Fibroblast of mammary gland (primary cell): Measurements from ENCODE around the gene SCGB1D4.
A peak's percentile ranks its signal among the peaks of the same experiment; 100 is the strongest.
"Not testable (repeated sequence)": the region's sequence is repeated elsewhere in the genome, so short reads cannot be mapped to it uniquely, and the experiment has no call there.

Source experiments
- DNase-seq: peaks from one replicate; pipeline ENCODE4 v3.0.0-alpha.2; 2010; ENCODE audit warnings: low read depth
- H3K4me3 ChIP-seq: 2 replicates; pipeline ENCODE4 v1.5.1; 2011; ENCODE audit warnings: low read depth, mild to moderate bottlenecking, low read length, moderate library complexity; ENCODE audit not compliant: control insufficient read depth
- TF ChIP-seq, protein P1 (sequence below): conservative IDR thresholded peaks from 2 replicates; pipeline ENCODE4 v1.5.1; 2011; ENCODE audit warnings: low read depth, low read length, inconsistent platforms; ENCODE audit not compliant: control insufficient read depth, insufficient read depth

The SCGB1D4 gene

DNA sequence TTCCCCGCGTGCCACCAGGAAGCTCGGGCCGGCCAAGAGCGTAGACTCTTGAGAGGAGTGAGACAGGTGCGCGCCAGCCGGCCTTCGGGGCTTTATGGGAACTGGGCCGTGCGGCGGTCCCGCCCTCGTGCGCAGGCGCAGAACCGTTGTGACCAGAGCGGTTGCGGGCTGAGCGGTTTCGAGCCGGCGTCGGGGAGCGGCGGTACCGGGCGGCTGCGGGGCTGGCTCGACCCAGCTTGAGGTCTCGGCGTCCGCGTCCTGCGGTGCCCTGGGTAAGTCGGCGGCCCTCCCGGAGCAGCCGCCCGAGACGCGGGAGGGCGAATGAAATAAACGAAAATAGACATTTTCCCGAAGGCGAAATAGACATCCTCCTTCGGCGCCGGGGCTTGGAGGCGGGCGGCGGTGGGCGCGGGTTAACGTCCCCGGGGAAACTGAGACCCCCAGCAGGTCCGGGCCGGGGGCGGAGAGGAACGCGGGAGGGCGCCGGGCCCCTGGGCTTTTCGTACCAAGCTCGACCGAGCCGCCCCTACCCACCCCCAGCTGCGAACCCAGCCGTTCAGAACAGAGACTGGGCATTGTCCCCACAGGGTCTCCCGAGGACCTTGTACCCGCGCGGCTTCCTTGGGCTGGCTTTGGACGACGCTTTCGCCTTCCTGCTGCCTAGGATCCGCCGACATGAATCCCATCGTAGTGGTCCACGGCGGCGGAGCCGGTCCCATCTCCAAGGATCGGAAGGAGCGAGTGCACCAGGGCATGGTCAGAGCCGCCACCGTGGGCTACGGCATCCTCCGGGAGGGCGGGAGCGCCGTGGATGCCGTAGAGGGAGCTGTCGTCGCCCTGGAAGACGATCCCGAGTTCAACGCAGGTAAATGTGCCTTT lies 38.7 kb upstream of the SCGB1D4 start, which contains the start of gene ASRGL1:
Gene ASRGL1 (plus strand): TSS at position 146 of the 879 bp plus-strand sequence. CDS start 530 bp downstream, at position 676.
- TF ChIP-seq, protein P1, sequence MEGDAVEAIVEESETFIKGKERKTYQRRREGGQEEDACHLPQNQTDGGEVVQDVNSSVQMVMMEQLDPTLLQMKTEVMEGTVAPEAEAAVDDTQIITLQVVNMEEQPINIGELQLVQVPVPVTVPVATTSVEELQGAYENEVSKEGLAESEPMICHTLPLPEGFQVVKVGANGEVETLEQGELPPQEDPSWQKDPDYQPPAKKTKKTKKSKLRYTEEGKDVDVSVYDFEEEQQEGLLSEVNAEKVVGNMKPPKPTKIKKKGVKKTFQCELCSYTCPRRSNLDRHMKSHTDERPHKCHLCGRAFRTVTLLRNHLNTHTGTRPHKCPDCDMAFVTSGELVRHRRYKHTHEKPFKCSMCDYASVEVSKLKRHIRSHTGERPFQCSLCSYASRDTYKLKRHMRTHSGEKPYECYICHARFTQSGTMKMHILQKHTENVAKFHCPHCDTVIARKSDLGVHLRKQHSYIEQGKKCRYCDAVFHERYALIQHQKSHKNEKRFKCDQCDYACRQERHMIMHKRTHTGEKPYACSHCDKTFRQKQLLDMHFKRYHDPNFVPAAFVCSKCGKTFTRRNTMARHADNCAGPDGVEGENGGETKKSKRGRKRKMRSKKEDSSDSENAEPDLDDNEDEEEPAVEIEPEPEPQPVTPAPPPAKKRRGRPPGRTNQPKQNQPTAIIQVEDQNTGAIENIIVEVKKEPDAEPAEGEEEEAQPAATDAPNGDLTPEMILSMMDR, result no peak
- peak within 1 kb of the TSS; percentile 41 for H3K4me3 ChIP-seq
- DNase-seq, result peak; percentile 22

DNA sequence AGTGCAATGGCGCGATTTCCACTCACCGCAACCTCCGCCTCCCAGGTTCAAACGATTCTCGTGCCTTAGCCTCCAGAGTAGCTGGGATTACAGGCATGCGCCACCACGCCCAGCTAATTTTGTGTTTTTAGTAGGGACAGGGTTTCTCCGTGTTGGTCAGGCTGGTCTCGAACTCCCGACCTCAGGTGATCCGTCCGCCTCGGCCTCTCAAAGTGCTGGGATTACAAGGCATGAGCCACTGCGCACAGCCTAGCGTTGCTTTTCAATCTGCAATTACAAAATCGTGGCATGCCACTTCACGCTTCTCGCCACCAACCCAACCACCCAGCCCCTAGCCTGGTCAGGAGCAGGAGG lies 38.1 kb upstream of the SCGB1D4 start:
- H3K4me3 ChIP-seq, result peak overlapping the region; percentile 41
- DNase-seq, result not testable (repeated sequence)

DNA sequence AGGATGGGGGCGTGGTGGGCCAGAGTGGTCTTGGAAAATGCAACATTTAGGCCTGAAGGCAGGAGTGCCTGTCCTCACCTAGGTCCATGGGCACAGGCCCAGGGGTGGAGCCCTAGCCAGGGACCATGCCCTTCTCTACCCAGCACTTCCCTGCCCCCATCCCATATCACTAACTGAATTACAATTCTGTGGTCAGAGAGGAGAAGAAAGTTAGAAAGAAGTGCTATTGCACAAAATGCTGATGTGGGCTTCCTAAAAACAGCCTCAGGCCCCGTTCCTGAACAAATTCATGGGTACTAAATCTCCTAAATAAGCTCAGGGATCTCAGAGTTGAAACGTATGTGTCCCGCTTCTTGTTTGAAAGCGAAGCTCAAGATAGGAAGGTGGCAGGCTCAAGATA lies 34.9 kb upstream of the SCGB1D4 start:
- no peak for DNase-seq
- TF ChIP-seq, protein P1, result no peak

DNA sequence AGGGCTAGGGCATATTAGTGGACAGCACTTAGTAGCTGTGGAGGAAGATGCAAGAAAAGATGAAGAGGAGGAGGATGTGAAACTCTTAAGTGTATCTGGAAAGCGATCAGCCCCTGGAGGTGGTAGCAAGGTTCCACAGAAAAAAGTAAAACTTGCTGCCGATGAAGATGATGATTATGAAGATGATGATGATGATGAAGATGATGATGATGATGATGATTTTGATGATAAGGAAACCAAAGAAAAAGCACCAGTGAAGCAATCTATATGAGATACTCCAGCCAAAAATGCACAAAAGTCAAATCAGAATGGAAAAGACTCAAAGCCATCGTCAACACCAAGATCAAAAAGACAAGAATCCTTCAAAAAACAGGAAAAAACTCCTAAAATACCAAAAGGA lies 32.4 kb upstream of the SCGB1D4 start:
- not testable (repeated sequence) for H3K4me3 ChIP-seq, DNase-seq

More for the DNA sequence above, 34.9 kb upstream of the SCGB1D4 start:
- H3K4me3 ChIP-seq, result no peak overlapping the region

DNA sequence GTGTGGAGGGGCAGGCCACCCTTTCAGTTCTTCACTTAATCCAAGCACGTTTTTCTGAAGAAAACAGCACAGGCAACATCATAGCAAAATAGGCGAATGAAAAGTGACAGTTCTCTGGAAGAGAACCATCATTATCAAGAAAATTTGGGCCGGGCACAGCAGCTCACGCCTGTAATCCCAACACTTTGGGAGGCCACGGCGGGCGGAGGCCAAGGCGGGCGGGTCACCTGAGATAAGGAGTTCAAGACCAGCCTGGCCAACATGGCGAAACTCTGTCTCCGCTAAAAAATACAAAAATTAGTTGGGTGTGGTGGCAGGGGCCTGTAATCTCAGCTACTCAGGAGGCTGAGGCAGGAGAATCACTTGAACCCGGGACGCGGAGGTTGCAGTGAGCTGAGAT lies 28.7 kb upstream of the SCGB1D4 start:
- not testable (repeated sequence) for H3K4me3 ChIP-seq, DNase-seq

DNA sequence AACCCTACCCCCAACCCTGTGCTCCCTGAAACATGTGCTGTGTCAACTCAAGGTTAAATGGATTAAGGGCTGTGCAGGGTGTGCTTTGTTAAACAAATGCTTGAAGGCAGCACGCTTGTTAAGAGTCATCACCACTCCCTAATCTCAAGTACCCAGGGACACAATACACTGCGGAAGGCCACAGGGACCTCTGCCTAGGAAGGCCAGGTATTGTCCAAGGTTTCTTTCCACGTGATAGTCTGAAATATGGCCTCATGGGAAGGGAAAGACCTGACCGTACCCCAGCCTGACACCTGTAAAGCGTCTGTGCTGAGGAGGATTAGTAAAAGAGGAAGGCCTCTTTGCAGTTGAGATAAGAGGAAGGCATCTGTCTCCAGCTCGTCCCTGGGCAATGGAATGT lies 27.8 kb upstream of the SCGB1D4 start:
- not testable (repeated sequence) for DNase-seq, H3K4me3 ChIP-seq

DNA sequence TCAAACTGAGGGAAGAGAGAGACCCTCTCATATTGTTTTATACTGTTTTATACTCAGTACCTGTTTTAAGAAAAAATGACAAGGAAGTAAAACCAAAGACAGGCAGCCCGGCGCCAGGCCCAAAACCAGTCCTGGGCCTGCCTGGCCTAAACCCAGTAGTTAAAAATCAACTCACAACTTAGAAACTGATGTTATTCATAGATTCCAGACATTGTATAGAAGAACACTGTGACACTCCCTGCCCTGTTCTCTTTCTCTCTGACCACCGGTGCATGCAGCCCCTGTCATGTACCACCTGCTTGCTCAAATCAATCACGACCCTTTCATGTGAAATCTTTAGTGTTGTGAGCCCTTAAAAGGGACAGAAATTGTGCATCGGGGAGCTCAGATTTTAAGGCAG lies 26.9 kb upstream of the SCGB1D4 start:
- H3K4me3 ChIP-seq, DNase-seq: not testable (repeated sequence)

DNA sequence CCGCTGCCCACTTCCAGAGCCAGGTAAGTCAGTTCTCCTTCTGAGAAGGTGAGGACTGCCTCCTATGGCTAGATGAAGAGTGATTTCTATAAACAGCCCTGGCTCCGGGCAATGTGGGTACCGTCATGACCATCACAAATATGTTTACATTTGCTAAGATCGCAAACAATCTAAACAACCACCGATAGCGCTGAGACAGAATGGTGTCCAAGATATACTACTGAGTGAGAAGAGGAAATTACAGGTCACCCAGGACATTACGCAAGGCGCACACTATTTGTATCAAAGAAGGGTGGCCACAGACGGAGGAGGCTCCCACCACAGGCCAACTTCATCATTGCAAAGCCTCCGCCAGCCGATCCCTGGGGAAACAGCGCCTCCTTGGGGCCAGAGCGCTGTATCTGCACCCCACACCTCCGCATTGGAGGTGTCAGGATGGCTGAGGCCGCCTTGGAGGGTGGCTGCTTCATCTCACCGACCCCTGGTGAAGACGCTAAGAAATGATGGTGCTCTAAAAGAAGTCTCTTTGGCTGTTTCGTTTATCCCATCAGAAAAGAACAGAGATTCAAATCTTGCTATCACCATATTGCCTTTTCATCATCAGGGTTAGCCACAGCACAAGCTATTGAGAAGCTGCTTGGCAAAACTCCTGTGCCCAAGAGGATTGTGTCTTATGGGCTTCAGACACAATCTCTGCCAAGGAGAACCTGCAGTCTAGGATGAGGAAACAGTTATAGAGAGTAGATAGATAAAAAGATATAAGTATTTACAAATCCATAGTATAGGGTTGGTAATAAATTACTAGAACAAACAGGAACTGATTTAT lies 26.1 kb upstream of the SCGB1D4 start:
- no peak overlapping the region for H3K4me3 ChIP-seq
- DNase-seq, result peak; percentile 54
- TF ChIP-seq, protein P1, result peak; percentile 72

DNA sequence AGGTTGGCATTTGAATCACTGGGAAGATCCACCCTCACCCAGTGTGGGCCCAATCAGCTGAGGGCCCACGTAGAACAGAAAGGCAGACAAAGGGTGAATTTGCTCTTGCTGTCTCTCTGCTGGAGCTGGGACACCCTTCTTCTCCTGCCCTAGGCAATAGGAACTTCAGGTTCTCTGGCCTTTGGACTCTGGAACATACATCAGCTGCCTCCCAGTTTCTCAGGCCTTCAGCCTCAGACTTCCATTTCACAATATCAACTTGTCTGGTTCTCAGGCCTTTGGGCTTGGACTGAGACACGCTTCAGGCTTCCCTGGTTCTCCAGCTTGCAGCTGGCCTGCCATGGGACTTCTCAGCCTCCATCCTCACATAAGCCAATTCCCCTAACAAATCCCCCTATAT lies 23.6 kb upstream of the SCGB1D4 start:
- TF ChIP-seq, protein P1, result no peak
- no peak overlapping the region for H3K4me3 ChIP-seq
- no peak for DNase-seq
